ENCODE results near the gene OR6J1.

- TF ChIP-seq POLR2AphosphoS5 (IDR thresholded peaks at IDR 0.05; ENCODE audit: borderline replicate concordance, low read depth, low read length) (no peak), EZH2 (IDR thresholded peaks at IDR 0.05) (no peak), FOXP2 (optimal IDR thresholded peaks at IDR 0.05; ENCODE audit: control extremely low read depth, extremely low read length, insufficient read depth) (no peak)
Observed at GRCh38 chr14:22650046-22650739, 6.0 kb upstream of the OR6J1 start.
